GM23248 (cell line): Measurements from ENCODE around the gene FLG.

Experiments used
- EZH2 ChIP-seq: fragments of 200-600 bp; sonication (generic); IDR thresholded peaks from 2 replicates; pipeline ENCODE4 v1.6.1; 2018; ENCODE audit warnings: antibody characterized with exemption, mild to moderate bottlenecking; ENCODE audit not compliant: insufficient read depth, poor library complexity, severe bottlenecking
- EZH2phosphoT487 ChIP-seq: fragments of 200-600 bp; sonication (generic); IDR thresholded peaks from 2 replicates; pipeline ENCODE4 v1.6.1; 2018; ENCODE audit warnings: antibody characterized with exemption, moderate library complexity, mild to moderate bottlenecking, low read depth; ENCODE audit not compliant: insufficient read depth

GRCh38 chr1:152328801-152329391 is 3.9 kb upstream of the FLG start:
- TF ChIP-seq EZH2: no peak
- TF ChIP-seq EZH2phosphoT487: peak; percentile 64; the same call in 1 of the 2 replicates
